GM18507 (cell line): ENCODE data around the gene PLCG2.
"Not testable (repeated sequence)": the region's sequence is repeated elsewhere in the genome, so short reads cannot be mapped to it uniquely, and the experiment has no call there.

Experiments used
- DNase-seq: peaks from one replicate; pipeline ENCODE4 v3.0.0; 2011; ENCODE audit warnings: low read depth; ENCODE audit not compliant: insufficient read length; ENCODE audit errors: extremely low spot score
- FAIRE-seq: peaks from 2 replicates; lab custom pipeline; 2011; peaks lifted over from hg19 to GRCh38; lab: Jason Lieb, UNC

Gene PLCG2

GRCh38 chr16:81923296-81923695, 144.2 kb downstream of the PLCG2 start:
- DNase-seq (no peak), FAIRE-seq (no peak)

DNA sequence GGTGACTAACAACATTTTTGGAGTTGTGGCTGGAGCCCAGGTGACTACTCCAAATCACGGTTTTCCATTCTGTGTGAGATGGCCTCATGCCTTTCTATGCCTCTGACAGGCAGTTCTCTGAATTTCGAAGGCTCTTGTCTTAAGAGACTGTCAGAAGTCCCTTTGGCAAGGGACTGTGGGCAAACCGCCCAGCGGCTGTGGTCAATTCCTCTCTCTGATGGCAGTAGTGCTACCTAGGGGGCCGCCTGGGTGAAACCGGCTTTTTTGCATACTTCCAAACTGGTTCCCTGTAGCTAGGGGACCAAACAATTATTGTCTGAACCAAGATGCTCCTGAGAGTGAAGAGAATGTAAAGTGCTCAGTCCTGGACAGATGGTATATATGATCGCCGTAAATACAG, 145.9 kb downstream of the PLCG2 start:
- FAIRE-seq (no peak), DNase-seq (no peak)

DNA sequence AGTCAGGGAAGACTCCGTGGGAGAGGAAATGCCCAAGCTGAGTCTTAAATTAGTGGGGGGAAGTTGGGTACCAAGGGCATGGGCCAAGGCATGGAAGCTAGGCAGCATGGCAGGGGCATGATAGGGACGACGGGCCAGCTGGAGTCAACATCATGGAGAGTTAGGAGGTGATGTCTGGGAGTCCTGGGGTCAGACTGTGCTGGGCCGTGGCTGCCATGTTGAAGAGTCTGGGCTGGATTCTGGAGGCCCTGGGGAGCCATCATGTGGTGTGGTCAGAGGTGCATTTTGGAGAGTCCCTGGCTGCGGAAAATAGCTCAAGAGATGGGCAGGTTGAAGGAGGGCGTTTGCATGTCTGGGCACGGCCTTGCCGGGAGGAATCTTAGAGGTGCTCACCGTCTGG, 146.9 kb downstream of the PLCG2 start:
- no peak for DNase-seq
- FAIRE-seq: no peak

GRCh38 chr16:81927561-81928185, 148.6 kb downstream of the PLCG2 start:
- DNase-seq: no peak
- FAIRE-seq: no peak

DNA sequence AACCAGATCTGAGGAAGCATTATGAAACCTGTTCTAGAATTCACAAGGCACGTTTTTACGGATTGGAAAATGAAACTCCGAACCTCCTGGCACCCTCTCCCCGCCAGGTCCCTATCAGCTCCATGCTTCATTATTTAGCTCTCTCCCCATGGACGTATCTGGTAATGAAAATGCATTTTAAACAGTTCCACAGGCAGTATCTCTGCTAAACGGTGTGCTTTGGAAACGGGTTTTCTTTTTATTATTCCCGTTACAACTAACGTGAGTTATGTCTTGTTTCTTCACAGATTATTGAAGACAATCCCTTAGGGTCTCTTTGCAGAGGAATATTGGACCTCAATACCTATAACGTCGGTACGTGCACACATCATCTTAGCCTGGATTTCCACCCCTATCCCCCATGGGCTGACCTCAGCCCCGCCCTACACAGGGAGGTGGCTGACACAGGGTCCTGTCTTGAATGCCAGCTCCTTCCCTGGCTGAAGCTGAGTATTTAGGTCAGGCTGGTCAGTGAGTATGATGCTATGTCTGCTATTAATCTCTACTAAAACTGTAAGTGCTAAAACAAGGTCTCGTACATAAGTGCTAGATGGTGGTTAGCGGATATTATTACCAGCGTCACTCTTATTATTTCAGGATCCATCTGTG, 149.3 kb downstream of the PLCG2 start:
- FAIRE-seq: no peak

GRCh38 chr16:81928975-81929374, 149.9 kb downstream of the PLCG2 start:
- DNase-seq: no peak
- no peak for FAIRE-seq

More for the DNA sequence above, 149.3 kb downstream of the PLCG2 start:
- no peak for DNase-seq

DNA sequence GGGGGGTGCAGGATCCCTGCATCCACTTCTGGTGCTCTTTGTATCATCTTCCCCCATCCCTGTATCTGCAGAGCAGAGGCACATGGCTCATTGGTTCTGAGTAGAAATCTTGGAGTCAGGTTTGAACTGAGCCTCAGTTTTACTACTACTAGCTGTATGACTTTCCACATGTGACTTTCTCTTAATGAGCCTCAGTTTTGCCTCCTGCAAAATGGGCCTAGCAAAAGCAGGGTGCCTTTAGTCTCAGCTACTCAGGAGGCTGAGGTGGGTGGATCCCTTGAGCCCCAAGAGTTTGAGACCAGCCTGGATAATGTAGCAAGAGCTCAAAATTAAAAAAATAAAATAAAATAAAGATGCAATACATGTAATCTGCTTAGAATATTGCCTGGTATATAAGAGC, 150.8 kb downstream of the PLCG2 start:
- no peak for DNase-seq
- no peak for FAIRE-seq

DNA sequence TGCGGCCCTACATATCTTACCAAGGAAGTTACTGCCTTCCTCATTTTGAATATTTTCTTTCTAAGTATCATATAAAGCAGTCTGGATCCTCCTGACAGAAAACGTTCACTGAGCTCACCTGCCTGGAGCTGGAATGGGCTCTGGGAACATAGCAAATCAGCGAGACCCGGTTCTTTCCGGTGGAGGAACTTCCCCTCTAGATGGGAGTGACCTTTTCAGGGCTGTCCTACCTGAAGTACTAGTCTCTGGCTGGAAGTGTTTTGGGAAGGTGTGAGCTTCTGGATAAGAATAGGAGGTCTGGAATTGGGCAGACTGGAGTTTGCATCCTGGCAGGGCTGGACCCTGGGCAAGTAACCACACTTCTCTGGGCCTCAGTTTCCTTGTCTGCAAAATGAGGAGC, 152.8 kb downstream of the PLCG2 start:
- no peak for FAIRE-seq
- no peak for DNase-seq

DNA sequence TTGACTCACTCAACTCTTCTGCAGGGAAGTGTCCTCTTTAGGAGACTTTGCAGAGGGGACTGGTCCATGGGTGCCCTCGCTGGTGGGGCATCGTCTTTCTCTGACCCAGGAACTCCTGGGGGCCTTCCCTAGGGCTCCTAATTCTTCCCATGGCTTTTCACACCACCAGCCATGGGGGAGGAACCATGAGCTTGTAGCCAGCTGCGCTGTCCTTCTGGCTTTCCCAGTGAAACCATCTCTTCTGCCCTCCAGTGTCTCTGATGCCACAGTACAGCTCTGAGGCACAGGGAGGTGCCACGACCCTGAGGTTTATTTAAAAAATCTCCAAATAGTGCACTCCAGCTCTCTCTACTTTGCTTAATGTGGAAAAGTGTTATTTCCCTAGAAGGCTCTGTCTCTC, 153.6 kb downstream of the PLCG2 start:
- DNase-seq (no peak), FAIRE-seq (no peak)

DNA sequence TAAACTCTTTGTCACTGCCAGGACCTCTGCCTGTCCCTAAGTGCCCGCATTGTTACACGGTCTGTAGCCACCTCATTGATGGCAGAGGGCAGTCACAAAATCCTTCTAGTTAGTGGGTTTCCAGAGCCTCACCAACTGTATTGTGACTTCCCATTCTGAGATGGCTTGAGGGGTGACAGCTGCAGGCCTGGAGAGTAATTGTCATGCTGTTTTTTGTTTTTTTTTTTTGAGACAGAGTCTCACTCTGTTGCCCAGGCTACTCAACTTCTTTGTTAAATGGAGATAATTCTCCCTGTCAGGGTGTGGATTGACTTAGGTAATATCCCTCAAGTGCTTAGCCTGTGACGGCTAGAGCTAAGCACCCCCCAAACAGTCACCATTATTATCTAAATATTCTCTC, 154.3 kb downstream of the PLCG2 start:
- DNase-seq (no peak), FAIRE-seq (no peak)

DNA sequence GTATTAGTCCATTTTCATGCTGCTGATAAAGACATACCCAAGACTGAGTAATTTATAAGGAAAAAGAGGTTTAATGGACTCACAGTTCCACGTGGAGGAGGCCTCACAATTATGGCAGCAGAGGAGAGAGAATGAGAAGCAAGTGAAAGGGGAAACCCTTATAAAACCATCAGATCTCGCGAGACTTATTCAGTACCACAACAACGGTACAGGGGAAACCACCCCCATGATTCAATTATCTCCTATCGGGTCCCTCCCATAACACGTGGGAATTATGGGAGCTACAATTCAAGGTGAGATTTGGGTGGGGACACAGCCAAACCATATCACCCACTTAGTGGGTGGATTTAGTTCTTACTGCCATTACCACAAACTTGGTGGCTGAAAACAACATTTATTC, 155.6 kb downstream of the PLCG2 start:
- DNase-seq, FAIRE-seq: not testable (repeated sequence)

DNA sequence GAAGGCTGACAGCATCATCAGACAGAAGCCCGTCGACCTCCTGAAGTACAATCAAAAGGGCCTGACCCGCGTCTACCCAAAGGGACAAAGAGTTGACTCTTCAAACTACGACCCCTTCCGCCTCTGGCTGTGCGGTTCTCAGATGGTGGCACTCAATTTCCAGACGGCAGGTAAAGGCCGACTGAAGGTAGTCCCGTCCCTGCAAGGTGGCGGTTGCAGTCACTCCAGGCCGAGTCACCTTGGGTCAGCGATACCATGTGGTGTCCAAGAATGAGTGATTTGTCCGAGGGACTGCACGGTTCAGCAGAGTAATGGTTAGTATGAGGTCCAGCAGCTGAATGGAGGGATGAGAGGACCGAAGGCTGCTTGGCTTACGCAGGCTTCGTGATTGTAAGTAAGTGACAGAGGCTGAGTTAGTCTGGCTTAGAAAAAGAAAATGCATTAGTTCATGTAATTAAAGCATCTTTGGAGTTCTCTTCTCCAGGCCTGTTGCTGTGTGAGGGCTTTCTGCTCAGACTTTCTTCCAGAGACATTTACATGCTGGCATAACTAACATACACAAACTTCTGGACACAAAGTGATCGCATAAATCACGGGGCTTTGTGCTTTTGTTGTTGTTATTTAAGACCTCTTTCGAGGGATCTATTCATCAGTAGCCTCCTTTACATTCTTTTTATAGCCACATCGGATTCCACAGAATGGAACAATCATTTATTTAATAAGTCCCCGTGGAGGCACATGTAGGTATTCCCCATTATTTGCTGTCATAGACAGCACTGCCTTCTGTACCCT, 157.3 kb downstream of the PLCG2 start:
- FAIRE-seq (no peak), DNase-seq (no peak)

- FAIRE-seq: no peak
- no peak for DNase-seq
These were observed 158.4 kb downstream of the PLCG2 start for GRCh38 chr16:81937305-81938038.

GRCh38 chr16:81938326-81939163, 159.5 kb downstream of the PLCG2 start:
- no peak for DNase-seq
- FAIRE-seq: no peak

DNA sequence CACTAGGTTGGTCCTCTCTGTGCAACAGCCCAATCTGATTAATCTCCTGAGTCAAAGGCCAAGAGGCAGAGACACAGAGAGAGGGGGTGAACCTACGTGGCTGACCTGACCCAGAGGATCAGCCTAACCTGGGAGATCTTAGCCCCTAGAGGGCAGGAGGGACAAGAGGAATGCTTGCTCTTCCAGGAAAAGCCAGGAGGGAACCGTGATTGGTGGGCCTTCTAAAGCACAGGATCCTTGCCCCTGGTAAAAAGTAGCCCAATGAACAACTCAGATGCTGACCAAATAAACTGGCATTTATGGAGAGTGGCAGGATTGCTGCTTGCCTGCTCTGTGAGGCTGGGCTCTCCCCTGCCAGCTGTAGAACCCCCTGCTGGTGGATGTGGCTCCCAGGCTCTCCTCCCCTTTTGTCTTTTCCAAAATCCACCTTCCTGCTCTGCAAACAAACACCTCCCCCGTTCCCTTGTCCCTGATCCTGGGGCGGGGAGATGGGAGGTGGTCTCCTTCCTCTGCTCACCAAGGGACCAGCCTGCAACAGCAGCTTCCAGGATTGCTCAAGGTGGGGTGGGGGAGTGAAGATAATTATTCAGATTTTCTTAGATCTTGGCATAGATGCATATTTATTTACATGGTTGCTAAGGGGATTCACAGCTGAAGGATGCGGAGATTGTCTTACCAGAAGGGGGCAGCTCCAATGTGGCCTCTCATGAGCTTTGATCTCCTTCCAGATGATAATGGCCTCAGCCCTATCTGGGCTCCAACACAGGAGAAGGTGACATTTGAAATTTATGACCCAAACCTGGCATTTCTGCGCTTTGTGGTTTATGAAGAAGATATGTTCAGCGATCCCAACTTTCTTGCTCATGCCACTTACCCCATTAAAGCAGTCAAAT, 160.3 kb downstream of the PLCG2 start:
- DNase-seq (no peak), FAIRE-seq (no peak)

GRCh38 chr16:81940781-81941560, 161.9 kb downstream of the PLCG2 start:
- DNase-seq (no peak), FAIRE-seq (no peak)

DNA sequence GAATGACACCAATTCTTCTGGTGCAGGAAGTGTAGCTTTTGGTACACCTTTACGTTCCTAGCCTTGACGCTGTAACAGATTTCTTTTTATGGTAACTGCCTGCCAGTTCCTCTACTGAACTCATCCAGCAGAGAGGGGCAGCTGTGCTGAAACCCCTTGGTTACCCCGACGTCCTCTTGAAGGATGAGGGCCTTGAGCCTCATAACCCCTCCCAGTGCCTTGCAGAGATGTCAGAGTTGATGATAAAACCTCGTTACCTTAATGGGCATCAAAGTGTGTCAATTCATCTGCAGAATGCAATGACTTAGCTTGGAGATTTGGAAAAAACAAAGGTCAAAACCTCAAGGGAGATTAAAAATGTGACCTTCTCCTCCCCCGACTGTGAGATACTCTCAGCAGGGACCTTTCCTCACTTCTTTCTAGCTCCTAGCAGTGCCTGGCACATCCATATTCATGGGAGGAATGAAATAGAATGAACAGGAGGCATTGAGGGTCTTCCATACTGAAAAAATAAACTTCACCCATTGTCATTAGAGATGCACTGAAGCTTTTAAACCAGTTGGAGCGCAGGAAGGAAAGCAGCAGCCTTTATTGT, 163.0 kb downstream of the PLCG2 start:
- DNase-seq: no peak
- FAIRE-seq: no peak
